GM10847 (cell line): ENCODE measurements around the gene TICRR.

Experiments used
- POLR2A ChIP-seq: IDR thresholded peaks from 2 replicates; pipeline ENCODE4 v1.6.1; 2011; ENCODE audit not compliant: insufficient read length; ENCODE audit errors: extremely low read depth

Gene TICRR

GRCh38 chr15:89657686-89658200 lies 82.5 kb downstream of the TICRR start:
- no peak for TF ChIP-seq POLR2A

GRCh38 chr15:89659295-89659694 lies 84.0 kb downstream of the TICRR start:
- no peak for TF ChIP-seq POLR2A

DNA sequence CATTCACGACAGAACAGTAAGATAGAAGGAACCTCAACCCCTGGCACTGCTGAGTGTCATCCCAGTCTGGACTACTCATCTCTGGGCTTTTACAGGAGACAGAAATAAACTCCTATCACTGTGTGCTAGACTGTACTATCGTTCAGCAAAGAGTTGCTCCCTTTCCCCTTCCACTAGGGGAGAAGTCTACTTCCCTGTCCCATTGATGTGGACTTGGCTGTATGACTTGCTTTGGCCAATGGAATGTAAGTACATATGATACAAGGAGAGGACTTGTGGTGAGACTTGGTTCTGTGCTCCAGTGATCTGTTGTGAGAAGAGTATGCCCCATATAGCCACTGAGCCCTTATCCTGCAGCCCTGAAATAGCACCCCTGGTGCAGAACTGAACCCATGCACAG lies 85.3 kb downstream of the TICRR start:
- no peak for TF ChIP-seq POLR2A

- no peak for TF ChIP-seq POLR2A
Measured at GRCh38 chr15:89662893-89663626, 87.8 kb downstream of the TICRR start.

DNA sequence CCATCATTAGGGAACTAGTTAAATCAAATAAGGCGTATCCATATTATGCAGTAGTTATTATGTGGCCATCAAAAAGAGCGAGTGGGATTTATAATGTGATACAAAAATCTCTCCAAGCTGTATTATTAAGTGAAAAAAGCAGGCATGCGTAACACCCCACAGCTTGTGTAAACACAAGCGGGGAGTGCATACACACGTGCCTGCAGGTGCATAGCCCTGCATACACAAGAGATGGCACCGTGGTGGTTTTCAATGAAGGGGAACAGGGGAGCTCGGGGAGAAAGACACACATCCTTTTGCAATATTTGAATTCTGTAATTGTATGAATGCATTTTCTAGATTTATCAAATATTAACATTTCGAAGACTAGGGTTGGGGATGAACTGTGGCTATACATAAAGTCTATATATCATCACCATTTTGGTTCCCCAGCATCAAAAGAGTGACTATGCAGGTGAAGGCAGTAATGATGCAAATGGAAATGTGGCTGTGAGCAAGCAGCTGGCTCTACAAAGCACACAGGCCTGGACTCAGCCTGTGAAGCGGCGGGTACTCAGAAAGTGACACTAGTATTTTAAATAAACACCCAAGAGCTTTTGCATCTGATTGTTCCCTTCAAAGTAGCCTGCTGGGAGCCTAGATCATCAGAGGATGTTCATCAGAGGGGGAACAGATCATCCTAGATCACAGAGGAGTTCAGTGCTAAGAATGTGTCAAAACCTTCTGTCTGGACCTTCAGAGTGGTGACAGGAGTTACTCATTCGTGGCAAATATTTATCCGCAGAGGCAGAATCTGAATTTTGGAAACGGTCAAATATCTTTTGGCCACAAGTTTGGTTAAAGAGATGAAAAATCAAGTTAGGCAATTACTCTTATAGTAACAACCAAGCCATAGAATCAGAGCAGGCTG lies 89.4 kb downstream of the TICRR start:
- TF ChIP-seq POLR2A, result no peak

- TF ChIP-seq POLR2A, result no peak
Measured at GRCh38 chr15:89665449-89666181, 90.3 kb downstream of the TICRR start.

DNA sequence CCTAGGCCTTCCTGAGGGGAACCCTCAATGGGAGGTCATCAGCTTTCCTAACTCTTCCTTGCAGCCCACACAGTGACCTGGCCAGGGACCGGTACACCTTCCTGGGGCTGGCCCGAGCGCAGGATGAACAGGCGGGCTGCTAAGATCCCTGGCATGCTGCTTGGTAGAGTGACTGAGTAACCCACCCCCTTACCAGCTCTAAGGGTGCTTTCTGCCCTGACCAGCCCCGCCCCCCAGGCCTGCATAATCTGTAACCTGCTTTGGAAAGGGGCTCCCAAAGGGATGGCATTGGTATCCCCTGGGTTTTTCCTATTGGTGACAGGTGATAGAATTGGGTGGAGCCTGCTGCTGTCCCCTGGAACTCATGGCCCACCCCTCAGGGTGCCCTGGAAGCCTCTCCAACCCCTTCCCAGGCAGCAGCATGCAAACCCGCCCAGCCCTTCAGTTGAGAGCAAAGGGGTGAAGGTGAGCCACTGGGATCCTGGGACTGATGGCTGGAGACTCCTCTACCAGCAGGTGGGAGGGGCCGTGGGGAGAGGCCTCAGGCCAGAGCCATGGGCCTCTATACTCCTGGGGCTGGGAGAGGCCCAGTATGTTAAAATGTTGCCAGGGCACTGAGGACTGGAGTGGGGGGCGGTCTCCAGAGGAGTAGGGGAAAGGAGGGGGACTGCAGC lies 91.1 kb downstream of the TICRR start:
- TF ChIP-seq POLR2A, result no peak

DNA sequence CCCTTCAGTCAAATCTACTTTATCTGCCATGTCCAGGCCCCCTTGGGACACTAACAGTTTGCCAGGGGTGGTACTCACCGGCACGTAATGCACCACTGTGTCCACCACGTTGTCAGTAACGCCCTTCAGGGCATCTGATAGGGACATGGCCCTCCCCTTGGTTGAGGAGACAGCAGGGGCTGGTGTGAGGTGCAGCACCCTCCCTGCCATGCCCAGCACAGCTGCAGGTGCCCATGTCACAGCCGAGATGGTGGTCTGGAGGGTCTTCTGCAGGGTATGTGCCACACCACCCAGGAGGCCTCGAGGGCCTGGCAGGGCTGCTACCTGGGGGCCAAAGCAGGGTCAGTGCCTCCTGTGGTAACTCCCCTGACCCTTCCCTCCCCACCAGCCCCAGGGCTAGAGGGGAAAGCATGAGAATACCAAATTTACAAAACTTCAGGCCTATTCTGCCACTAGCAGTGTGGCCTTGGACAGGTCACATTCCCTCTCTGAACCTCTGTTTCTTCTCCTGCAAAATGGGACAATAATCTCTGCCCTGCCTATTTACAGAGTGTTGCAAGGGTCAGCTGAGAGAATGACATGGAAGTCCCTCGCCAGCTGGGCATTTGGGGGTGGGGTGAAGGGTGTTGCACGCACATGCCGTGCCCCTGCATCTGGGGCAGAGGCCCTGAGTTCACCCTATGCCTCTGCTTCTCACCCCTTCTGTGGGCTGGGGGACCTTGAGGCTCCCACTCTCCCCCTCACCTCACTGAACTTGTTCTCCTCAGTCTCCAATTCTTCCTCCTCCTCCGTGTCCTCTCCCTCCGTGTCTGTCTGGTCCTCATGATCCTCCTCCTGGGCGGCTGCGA lies 91.8 kb downstream of the TICRR start:
- TF ChIP-seq POLR2A, result no peak

- no peak for TF ChIP-seq POLR2A
Measured at GRCh38 chr15:89667706-89667960, 92.4 kb downstream of the TICRR start.

DNA sequence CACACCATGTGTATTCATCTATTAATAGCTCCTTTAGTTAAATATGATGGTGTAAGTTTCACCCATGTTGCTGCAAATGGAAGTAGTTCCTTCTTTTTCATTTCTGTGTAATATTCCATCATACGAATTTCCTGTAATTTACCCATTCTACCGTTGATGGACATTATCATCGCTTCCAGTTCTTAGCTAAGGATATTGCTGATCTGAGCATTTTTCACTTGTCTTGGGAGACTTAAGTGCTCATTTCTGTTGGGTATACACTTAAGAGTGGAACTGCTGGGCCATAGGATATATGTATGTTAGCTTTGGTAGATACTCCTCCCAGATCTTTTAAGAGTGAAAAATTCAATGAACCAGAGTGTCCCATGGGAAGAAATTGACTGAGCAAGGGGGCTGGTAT lies 92.9 kb downstream of the TICRR start:
- TF ChIP-seq POLR2A, result no peak

- TF ChIP-seq POLR2A, result no peak
Measured at GRCh38 chr15:89669309-89669865, 94.1 kb downstream of the TICRR start.

- no peak for TF ChIP-seq POLR2A
Measured at GRCh38 chr15:89669941-89670340, 94.7 kb downstream of the TICRR start.

DNA sequence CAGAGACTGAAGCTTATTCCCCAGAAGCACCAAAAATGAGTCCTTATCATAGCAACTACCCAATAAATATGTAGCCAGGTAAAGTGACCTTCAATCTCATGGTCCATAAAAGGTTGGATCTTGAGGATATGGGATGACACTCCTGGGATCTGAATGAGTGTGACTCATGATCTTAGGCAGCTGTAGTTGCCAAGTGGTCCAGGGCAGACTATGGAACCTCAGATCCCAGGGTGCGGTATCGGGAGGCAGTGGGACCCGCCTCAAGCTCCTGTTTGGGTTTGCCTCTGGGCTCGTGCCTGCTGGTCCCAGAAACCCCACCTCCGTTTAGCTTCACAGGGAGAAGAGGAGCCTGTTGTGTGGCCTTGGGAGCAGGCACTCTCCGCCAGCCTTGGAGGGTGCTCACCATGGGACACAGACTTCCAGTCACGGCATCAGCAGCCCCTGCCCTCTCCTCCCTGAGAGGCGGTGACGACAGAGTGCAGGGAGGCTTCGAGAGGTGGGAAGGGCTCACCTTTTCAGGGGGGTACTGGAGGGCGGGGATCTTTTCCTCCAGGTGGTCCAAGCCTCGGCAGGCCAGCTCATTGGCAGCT lies 95.8 kb downstream of the TICRR start:
- no peak for TF ChIP-seq POLR2A

GRCh38 chr15:89671687-89672086 lies 96.4 kb downstream of the TICRR start:
- TF ChIP-seq POLR2A, result no peak
